NCI-H748 (cell line): ENCODE measurements around the gene MEDAG.
"Not testable (repeated sequence)": the region's sequence is repeated elsewhere in the genome, so short reads cannot be mapped to it uniquely, and the experiment has no call there.

ENCODE experiments used
- DNase-seq: peaks from one replicate; lab custom pipeline; 2025; ENCODE audit not compliant: unreplicated experiment; lab: John Stamatoyannopoulos, UW

The MEDAG gene

DNA sequence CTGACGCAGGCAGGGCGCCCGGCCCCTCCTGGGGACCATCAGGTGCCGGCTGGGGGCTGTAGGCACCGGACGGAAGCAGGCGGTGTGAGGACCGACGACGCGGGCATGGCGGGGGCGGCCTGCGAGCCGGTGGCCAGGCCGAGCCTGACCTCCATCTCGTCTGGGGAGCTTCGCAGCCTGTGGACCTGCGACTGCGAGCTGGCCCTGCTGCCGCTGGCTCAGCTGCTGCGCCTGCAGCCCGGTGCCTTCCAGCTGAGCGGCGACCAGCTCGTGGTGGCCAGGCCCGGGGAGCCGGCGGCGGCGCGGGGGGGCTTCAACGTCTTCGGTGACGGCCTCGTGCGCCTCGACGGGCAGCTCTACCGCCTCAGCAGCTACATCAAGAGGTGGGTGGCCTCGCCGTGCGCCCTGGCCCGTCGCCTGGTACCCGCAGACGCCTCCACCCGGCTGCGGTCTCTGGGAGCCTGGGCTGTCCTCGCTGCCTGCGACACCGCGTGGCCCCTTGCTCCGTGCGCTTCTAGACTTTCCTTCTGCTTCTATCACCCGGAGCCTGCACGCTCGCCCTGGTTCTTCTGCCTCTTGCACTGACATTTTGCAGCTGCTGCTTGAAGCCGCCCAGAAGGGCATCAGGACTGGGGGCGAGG lies 460 bp downstream of the MEDAG start:
- DNase-seq: peak; percentile 78

DNA sequence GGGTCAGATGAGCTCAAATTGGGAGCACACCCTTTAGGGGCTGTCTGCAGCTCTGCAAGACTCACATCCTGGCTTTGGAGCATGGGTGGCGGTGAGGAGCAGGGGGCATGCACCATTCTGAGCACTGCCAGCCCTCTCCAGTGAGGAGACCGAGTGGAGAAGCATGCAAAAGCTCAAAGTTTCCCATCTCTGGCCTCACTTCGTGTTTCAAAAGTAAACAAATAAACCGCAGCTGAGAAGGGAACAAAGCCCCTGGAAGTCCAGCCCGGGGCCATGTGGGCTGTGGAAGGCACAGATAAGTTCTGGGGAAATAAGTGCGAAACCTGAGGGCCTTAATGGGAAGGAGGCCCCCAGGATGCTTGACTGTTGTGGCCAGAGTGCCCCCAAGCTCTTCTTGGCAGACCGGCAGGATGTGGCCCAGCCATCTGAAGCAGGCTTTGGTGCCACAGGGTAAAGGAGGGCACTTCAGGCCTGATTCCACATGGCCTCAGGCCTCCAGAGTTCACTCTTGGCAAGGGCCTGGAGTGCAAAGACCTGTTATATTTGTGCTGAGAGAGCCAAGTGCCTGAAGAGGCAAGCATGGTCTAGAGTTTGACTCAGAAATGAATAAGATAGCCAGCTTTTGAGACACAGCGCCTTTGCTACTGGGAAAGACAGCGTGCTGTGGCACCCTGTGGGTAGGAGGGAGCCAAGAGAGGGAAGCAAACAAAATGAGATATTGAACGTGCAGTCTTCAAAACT lies 1.2 kb downstream of the MEDAG start:
- DNase-seq: no peak

DNA sequence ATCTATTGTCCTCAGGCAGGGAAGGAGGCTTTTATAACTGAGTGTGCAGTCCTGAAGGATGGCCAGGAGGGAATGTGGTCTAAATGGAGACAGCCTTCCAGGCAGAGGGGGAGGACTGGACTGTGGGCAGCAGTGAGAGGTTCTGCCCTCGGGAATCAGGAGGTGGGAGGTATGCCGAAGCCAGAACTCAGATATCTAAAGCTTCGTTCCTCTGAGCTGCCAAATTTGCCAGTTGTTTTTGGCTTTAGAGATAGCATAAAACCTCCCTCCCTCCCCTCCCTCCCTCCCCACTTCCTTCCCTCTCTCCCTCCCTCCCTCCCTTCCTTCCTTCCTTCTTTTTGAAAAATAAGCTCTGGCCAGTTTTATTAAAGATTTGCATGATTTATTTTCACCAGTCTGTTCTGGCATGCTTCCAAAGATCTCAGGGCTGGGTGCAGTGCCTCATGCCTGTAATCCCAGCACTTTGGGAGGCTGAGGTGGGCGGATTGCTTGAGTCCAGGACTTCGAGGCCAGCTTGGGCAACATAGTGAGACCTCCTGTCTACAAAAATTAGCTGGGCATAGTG lies 2.4 kb downstream of the MEDAG start:
- DNase-seq: no peak

- DNase-seq: no peak
Measured at GRCh38 chr13:30910676-30911075, 4.6 kb downstream of the MEDAG start.

DNA sequence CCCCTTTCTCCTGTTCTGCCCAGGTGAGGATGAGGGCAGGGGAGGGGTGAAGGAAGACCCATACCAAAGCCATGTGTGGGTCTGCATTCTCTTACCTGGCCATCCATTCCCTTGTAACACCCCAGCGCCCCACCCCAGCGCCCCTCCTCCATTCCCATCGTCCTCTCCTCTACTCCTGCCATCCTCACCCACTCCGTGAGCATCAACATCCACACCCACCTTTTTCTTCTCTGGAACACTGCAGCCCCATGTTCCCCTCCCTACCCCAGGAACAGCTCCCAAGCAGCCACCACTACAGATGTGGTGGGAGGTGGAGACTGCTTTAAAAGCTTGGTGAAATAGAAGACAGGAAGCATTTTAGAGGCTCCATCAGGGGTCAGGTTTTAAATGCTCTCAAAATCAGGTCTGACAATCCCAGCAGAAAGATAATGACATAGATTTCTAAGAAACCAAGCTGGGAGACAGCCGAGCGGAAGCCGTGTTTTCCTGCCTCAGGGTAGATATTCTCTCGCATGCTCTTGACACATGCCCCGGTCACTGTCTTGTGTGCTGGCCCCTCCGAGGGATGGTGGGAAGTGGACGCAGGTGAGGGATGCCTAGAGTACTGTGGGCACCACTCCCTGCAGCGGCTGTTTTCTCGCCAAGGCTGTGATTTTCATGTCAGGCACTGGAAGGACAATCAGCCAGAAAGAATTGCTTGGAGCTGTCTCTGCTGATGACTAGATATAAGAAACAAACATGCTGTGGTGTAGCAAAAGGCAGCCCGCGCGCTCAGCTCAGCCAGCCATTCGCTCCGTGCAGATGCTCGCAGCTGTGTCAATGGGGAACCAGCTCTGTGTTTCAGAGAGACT lies 9.8 kb downstream of the MEDAG start:
- DNase-seq: peak; percentile 70

DNA sequence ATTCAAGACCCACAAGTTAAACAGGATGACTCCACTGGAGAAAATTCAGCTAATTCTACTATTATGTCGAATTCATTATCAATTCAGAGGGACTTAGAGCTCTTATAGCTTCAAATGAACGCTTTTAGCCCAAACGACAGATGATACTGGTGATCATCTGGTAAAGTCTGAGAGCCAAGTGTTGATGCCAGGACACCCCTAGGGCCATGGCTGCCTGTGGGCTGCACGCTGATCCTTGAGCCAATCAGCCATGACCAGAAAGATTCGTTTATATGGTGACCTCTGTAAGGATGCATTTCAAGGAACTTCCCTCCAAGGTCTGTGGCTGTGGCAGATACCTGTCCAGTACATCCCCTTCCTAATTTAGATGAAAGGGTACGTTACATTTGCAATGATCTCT lies 10.9 kb downstream of the MEDAG start:
- no peak for DNase-seq

GRCh38 chr13:30918662-30919405 lies 12.8 kb downstream of the MEDAG start:
- no peak for DNase-seq

DNA sequence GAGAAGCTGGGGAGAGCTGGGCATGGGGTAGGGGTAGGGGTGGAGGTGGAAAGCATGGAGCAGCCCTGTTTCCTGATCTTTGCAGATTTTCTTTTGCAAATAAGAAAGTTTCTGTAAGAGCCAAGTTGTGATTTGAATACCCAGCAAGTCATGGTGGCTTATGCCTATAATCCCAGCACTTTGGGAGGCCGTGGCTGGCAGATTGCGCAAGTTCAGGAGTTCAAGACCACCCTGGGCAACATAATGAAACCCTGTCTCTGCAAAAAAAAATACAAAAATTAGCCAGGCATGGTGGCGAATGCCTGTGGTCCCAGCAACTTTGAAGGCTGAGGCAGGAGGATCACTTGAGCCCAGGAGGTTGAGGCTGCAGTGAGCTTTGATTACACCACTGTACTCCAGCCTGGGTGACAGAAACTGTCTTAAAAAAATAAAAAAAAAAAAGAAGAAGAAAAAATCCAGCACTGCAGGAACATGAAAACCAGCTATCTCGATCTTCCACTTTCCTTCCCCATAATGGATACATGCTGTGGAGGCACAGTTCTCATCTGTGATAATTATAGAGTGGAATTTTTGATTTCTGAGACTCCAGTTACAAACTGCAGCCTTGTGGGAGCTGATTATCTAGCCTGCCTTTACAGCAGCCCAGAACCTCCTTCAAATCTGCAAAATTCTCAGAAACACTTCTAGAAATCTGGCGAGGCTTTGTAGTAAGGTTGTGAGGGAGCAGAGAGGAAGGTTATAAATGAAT lies 14.3 kb downstream of the MEDAG start:
- DNase-seq: no peak

DNA sequence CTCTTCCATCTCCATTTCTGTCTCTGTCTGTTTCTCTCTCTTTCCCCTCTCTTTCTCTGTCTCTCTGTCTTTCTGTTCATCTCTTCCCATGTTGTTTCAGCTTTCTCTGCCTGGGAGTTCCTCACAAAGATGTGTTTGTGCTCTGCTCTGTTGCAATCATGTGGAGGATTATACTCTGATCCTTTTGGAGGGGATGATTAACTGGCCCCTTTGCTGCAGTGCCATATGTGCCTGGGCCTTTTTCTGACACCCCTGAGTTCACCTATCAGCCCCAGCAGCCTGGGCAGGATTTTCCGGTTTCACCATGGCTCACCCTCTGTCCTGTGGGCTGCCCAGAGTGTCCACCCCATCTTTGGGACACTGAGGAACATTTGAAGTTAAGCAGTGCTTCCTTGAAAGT lies 17.3 kb downstream of the MEDAG start:
- no peak for DNase-seq

GRCh38 chr13:30924721-30925120 lies 18.6 kb downstream of the MEDAG start:
- no peak for DNase-seq

- DNase-seq: no peak
Measured at GRCh38 chr13:30925429-30925828, 19.4 kb downstream of the MEDAG start.

DNA sequence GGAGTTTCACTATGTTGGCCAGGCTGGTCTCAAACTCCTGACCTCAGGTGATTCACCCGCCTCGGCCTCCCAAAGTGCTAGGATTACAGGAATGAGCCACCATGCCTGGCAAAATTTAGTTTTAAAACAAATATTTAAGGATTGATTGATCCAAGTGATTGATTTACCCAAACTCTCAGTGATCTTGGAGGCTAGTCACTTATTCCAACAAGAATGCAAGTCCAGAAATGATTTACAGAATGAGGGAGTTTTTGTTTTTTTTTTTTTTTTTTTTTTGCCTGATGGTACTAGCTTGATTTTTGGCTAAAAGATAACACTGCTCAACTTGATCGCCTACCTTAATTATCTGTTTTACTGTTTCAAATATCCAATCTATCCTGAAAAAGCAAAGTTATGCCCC lies 20.7 kb downstream of the MEDAG start:
- no peak for DNase-seq

GRCh38 chr13:30927188-30927587 lies 21.1 kb downstream of the MEDAG start:
- DNase-seq: not testable (repeated sequence)

DNA sequence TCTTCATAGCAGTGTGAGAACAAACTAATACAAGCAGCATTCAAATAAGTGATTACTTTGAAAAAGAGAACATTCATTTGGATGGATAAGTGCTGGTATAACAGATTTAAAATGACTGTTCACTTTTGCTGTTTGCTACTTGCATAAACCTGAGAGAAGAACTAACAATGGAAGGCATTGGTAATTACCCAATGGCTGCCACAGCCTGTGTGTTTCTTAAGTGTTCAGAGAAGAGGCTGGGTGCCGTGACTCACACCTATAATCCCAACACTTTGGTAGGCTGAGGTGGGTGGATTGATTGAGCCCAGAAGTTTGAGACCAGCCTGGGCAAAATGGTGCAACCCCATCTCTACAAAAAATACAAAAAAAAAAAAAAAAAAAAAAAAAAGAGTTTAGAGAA lies 21.5 kb downstream of the MEDAG start:
- DNase-seq: no peak

DNA sequence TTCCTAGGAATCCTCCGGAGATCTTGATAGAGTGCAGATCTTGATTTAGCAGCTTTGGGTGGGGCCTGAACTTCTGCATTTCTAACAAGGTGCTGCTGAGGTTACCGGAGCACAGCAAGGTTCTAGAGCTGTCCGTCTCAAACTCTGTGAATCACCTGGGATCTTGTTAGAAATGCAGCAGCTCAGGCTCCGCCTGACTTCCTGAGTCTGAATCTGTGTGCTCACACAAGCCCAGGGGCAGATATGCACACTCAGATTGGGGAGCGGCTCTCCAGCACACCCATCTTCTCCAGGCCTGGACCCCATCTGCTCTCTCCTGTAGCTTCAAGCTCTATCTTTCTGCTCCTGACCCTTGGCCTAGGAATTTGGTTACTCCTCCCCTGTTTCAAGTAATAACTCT lies 22.9 kb downstream of the MEDAG start:
- DNase-seq: no peak

- peak; percentile 37 for DNase-seq
Measured at GRCh38 chr13:30932481-30933353, 26.6 kb downstream of the MEDAG start, which contains the start of gene TEX26. TEX26 (plus strand) TSS chr13:30932656; CDS start chr13:30932716, 60 bp downstream.

DNA sequence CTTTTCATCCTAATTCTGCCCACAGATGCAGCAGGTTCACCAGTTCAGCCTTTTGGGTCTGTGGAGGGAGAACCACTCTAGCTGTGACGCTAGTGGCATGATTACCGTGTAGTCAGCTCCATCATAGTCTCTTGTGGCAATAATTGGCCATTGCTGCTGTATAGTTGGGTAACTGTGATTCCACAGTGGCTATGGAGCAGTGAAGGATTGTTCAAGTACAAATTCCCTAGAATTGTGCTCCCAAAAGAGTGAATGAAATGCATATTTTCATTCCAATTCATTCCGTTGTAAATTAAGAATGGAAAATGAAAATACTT lies 27.2 kb downstream of the MEDAG start:
- no peak for DNase-seq

DNA sequence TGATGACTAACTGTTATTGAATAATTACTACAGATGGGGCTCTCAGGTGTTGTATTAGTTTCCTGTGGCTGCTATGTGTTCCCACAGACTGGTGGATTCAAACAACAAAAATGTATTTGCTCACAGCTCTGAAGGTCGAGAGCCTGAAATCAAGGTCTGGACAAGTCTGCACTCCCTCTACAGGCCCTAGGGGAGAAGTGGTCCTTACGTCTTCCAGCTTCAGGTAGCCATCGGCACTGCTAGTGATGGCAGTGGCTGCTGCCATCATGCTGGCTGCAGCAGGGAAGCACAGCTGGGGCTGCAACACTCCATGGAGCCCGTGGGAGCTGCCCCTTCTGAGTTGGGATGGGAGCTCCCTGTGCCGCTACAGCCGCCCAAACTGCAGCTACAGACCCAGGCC lies 28.3 kb downstream of the MEDAG start:
- no peak for DNase-seq

GRCh38 chr13:30934803-30935202 lies 28.7 kb downstream of the MEDAG start:
- DNase-seq: no peak
